ENCODE data around the gene MRPL14.

The MRPL14 gene

DNA sequence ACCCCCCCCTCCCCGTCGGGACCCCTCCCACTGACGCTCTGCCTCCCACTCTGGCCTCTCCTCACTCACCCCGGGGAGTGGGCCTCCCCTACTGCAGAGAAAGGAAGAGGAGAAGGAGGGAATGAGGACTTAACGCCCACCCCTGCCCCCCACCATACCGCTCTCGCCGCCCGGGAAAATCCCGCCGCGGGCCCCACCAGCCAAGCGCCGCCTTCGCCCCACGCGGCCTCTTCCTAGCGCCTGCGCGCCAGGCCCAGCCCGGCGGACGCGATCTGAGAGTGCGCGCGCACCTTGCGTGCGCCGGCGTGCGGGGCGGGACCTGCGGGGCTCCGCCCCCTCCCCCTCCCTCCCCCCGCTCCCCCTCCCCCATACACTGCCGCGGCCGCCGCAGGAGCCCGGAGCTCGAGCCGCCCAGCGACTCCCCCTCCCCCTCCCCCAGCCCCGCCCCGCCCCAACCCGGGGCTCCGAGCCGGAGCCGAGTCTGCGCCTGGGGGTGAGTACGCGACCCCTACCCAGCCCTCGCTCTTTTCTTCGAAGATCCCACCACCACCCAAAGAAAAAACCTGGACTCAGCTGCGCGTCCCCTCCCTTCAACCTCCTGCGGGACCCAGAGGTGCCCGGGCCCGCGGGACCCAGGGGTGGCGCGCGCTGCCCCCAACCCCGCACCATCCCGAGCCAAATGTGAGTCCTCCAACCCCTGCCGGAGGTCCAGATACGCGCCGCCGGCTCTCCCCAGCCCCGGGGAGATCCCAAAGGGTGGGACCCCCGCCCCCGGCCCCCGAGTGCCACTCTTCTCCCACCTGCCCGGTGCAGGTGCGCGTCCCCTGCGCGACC lies at the start of gene MRPL14, which contains the start of gene TMEM63B:
Gene MRPL14 (minus strand): TSS at position 267 of the 834 bp plus-strand sequence. CDS start 10,841 bp downstream, outside the sequence.
Gene TMEM63B (plus strand): TSS at position 369 of the 834 bp plus-strand sequence. CDS start 7,031 bp downstream, outside the sequence.
- Histone ChIP-seq H3K4me1 (ENCODE audit: control insufficient read depth, insufficient read depth, low read length) (peaks cover 22% of the 10 kb centered on the region), H3K4me3 (ENCODE audit: low read depth, low read length) (peak within 1 kb of the TSS; percentile 87), H3K36me3 (ENCODE audit: control insufficient read depth, insufficient read depth, low read length) (no peaks in the 10 kb centered on the region), H3K27me3 (ENCODE audit: control insufficient read depth, insufficient read depth, low read length) (no peaks in the 10 kb centered on the region), H3K9ac (ENCODE audit: low read depth, low read length) (peak within 1 kb of the TSS; percentile 68), H3K27ac (ENCODE audit: low read depth, low read length) (peak within 1 kb of the TSS; percentile 87), H3K9me3 (ENCODE audit: control insufficient read depth, insufficient read depth, low read length) (no peaks in the 10 kb centered on the region)

DNA sequence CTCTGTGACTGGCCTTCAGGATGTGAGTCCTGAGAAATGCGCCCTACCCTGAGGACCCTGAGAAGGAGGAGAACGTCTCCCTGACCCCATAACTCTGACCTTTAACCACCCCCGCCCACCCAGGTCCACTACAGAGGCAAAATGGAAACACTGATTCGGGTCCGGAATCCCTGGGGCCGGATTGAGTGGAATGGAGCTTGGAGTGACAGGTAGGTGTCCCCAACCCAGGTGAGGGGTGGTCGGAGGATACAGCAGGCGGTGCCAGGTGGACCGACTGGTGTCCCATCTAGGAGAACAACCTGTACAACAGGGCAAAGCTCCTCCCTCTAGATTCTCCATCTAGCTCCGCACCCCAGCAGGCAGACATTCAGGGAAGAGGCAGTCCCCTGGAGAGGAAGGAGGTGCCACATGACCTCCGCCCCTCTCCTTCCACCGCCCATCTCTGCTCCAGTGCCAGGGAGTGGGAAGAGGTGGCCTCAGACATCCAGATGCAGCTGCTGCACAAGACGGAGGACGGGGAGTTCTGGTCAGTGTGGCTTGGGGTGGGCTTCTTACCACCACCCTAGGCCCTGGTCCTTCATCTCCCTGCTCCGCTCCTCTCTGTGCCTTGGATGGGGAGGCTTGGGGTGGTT lies 49.0 kb upstream of the MRPL14 start:
- no peaks in the 10 kb centered on the region for H3K36me3 ChIP-seq (ENCODE audit: control insufficient read depth, insufficient read depth, low read length)
- no peaks in the 10 kb centered on the region for H3K27me3 ChIP-seq (ENCODE audit: control insufficient read depth, insufficient read depth, low read length)
- H3K4me1 ChIP-seq (ENCODE audit: control insufficient read depth, insufficient read depth, low read length): no peaks in the 10 kb centered on the region
- no peak overlapping the region for H3K27ac ChIP-seq (ENCODE audit: low read depth, low read length)
- H3K9me3 ChIP-seq (ENCODE audit: control insufficient read depth, insufficient read depth, low read length): no peaks in the 10 kb centered on the region
- no peak overlapping the region for H3K9ac ChIP-seq (ENCODE audit: low read depth, low read length)
- no peak overlapping the region for H3K4me3 ChIP-seq (ENCODE audit: low read depth, low read length)

DNA sequence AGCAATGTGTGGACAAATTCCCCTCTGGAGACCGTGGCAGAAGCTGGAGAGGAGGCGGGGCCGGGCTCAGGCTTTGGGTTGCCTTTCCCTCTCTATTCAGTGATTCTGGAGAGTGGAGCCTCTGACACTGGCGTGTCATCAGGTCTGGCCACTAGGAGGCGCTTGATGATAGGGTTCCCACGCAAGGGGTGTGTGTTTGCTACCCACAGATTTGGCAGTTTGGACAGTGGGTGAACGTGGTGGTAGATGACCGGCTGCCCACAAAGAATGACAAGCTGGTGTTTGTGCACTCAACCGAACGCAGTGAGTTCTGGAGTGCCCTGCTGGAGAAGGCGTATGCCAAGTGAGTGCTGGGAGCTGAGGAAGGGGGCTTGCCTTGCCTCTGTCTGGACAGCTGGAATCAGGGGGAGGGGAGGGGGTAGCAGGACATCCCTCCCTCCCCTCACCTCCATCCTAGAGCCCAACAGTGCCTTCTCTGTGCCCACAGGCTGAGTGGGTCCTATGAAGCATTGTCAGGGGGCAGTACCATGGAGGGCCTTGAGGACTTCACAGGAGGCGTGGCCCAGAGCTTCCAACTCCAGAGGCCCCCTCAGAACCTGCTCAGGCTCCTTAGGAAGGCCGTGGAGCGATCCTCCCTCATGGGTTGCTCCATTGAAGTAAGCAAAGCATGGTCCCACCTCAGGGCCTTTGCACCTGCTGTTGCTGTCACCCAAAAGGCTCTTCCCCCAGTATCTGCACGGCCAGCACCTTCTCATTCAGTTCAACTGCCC lies 45.7 kb upstream of the MRPL14 start:
- no peak overlapping the region for H3K9ac ChIP-seq (ENCODE audit: low read depth, low read length)
- H3K4me1 ChIP-seq (ENCODE audit: control insufficient read depth, insufficient read depth, low read length): no peaks in the 10 kb centered on the region
- no peaks in the 10 kb centered on the region for H3K27me3 ChIP-seq (ENCODE audit: control insufficient read depth, insufficient read depth, low read length)
- H3K9me3 ChIP-seq (ENCODE audit: control insufficient read depth, insufficient read depth, low read length): no peaks in the 10 kb centered on the region
- no peaks in the 10 kb centered on the region for H3K36me3 ChIP-seq (ENCODE audit: control insufficient read depth, insufficient read depth, low read length)
- H3K27ac ChIP-seq (ENCODE audit: low read depth, low read length): no peak overlapping the region
- H3K4me3 ChIP-seq (ENCODE audit: low read depth, low read length): no peak overlapping the region

DNA sequence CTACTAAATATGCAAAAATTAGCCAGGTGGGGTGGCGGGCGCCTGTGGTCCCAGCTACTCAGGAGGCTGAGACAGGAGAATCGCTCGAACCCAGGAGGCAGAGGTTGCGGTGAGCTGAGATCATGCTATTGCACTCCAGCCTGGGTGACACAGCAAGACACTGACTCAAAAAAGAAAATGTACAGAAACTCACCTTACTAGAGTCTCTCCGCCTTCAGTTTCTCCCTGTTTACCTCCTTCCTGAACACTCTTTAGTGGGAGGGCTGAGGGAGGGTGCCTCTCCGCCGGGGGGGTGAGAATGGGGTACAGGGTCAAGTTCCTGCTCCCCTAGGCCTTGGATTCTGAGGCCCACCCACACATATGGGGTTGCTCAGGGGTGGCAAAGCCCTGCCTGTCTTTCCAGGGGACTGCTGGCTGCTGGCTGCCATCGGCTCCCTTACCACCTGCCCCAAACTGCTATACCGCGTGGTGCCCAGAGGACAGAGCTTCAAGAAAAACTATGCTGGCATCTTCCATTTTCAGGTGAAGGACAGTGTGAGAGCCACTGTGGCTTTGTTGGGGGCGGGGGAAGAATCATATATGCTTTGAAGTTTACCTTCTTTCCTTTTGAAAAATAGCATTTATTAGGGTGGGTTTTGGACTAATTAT lies 44.8 kb upstream of the MRPL14 start:
- Histone ChIP-seq H3K9me3 (ENCODE audit: control insufficient read depth, insufficient read depth, low read length) (no peaks in the 10 kb centered on the region), H3K9ac (ENCODE audit: low read depth, low read length) (no peak overlapping the region), H3K36me3 (ENCODE audit: control insufficient read depth, insufficient read depth, low read length) (no peaks in the 10 kb centered on the region), H3K4me3 (ENCODE audit: low read depth, low read length) (no peak overlapping the region), H3K4me1 (ENCODE audit: control insufficient read depth, insufficient read depth, low read length) (peaks cover under 1% of the 10 kb centered on the region; the same call in 1 of the 2 replicates), H3K27me3 (ENCODE audit: control insufficient read depth, insufficient read depth, low read length) (no peaks in the 10 kb centered on the region), H3K27ac (ENCODE audit: low read depth, low read length) (no peak overlapping the region)

DNA sequence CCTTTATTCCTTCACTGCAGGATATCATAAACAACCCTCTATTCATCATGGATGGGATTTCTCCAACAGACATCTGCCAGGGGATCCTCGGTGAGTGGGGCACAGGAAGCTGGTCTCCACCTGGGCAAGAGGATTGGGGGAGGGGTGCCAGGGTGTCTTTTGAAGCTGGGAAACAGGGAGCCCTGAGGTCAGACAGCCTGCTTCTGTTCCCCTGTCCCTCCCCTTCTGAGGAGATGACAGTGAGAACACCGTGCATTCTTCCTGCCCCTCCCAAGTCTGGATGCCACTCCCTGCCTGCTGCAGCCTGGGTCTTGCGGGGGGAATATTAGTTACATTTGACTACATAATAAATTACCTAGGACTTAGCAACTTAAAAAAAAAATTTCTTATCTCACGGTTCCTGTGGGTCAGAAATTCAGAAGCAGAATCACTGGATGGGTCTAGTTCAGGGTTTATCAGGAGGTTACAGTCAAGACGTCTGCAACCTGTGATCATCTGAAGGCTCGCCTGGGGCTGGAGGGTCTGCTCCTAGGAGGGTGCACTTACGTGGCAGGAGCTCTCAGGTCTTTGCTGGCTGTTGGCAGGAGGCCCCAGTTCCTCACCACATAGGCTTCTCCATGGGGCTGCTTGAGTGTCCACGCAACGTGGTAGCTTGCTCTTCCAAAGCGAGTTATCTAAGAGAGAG lies 42.8 kb upstream of the MRPL14 start:
- Histone ChIP-seq H3K9ac (ENCODE audit: low read depth, low read length) (no peak overlapping the region), H3K4me1 (ENCODE audit: control insufficient read depth, insufficient read depth, low read length) (peaks cover 14% of the 10 kb centered on the region), H3K36me3 (ENCODE audit: control insufficient read depth, insufficient read depth, low read length) (no peaks in the 10 kb centered on the region), H3K27ac (ENCODE audit: low read depth, low read length) (no peak overlapping the region), H3K27me3 (ENCODE audit: control insufficient read depth, insufficient read depth, low read length) (no peaks in the 10 kb centered on the region), H3K4me3 (ENCODE audit: low read depth, low read length) (no peak overlapping the region), H3K9me3 (ENCODE audit: control insufficient read depth, insufficient read depth, low read length) (no peaks in the 10 kb centered on the region)

DNA sequence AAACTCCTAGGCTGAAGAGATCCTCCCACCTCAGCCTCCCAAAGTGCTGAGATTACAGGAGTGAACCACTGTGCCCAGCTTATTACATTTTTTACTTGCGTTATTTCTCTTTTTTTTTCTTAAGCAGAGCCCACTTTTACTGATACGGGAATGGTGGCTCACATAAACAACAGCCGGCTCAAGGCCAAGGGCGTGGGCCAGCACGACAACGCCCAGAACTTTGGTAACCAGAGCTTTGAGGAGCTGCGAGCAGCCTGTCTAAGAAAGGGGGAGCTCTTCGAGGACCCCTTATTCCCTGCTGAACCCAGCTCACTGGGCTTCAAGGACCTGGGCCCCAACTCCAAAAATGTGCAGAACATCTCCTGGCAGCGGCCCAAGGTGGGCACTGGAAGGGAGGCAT lies 41.9 kb upstream of the MRPL14 start:
- Histone ChIP-seq H3K4me3 (ENCODE audit: low read depth, low read length) (no peak overlapping the region), H3K27me3 (ENCODE audit: control insufficient read depth, insufficient read depth, low read length) (no peaks in the 10 kb centered on the region), H3K36me3 (ENCODE audit: control insufficient read depth, insufficient read depth, low read length) (no peaks in the 10 kb centered on the region), H3K9me3 (ENCODE audit: control insufficient read depth, insufficient read depth, low read length) (no peaks in the 10 kb centered on the region), H3K4me1 (ENCODE audit: control insufficient read depth, insufficient read depth, low read length) (peaks cover 14% of the 10 kb centered on the region), H3K9ac (ENCODE audit: low read depth, low read length) (no peak overlapping the region), H3K27ac (ENCODE audit: low read depth, low read length) (no peak overlapping the region)

DNA sequence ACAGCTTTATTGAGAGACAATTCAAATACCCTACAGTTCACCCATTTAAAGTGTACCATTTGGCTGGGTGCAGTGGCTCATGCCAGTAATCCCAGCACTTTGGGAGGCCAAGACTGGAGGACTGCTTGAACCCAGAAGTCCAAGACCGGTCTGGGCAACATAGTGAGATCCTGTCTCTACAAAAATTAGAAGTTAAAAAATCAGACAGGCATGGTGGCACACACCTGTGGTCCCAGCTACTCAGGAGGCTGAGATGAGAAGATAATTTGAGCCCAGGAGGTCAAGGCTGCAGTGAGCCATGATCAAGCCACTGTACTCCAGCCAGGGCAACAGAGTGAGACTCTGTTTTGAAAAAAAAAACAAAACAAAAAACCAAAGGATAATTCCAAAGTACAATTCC lies 40.3 kb upstream of the MRPL14 start:
- Histone ChIP-seq H3K27me3 (ENCODE audit: control insufficient read depth, insufficient read depth, low read length) (no peaks in the 10 kb centered on the region), H3K4me1 (ENCODE audit: control insufficient read depth, insufficient read depth, low read length) (peaks cover 14% of the 10 kb centered on the region), H3K36me3 (ENCODE audit: control insufficient read depth, insufficient read depth, low read length) (no peaks in the 10 kb centered on the region), H3K9ac (ENCODE audit: low read depth, low read length) (no peak overlapping the region), H3K4me3 (ENCODE audit: low read depth, low read length) (no peak overlapping the region), H3K9me3 (ENCODE audit: control insufficient read depth, insufficient read depth, low read length) (no peaks in the 10 kb centered on the region), H3K27ac (ENCODE audit: low read depth, low read length) (no peak overlapping the region)

DNA sequence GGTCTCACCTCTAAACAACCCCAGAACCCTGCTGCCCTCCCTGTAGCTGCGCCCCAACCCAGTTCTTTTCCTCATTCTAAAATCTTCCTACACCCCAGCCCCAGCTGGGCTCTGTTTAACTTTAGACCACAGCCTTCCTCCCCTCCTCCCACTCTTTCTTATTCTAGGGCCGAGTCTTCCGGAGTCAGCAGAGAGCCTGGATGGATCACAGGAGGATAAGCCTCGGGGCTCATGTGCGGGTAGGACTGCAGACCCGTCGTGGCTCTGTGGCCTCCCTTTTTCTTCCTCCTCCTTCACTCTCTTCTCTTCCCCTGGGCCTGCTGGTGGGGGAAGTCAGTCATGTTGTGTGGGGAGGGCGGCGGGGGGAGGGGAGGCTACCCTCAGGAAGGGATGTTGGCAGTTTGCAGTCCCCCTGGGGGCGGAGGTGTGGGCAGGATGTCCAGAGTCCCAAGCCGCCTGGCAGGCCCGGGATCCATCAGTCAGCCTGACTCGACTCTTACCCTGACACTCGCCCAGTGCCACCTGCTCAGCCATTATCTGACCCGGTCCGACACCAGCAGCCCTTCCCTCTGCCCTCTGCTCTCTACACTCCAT lies 39.4 kb upstream of the MRPL14 start:
- H3K9me3 ChIP-seq (ENCODE audit: control insufficient read depth, insufficient read depth, low read length): no peaks in the 10 kb centered on the region
- no peaks in the 10 kb centered on the region for H3K27me3 ChIP-seq (ENCODE audit: control insufficient read depth, insufficient read depth, low read length)
- H3K27ac ChIP-seq (ENCODE audit: low read depth, low read length): peak overlapping the region; percentile 59
- peaks cover 14% of the 10 kb centered on the region for H3K4me1 ChIP-seq (ENCODE audit: control insufficient read depth, insufficient read depth, low read length)
- H3K9ac ChIP-seq (ENCODE audit: low read depth, low read length): no peak overlapping the region
- H3K4me3 ChIP-seq (ENCODE audit: low read depth, low read length): no peak overlapping the region
- H3K36me3 ChIP-seq (ENCODE audit: control insufficient read depth, insufficient read depth, low read length): no peaks in the 10 kb centered on the region

DNA sequence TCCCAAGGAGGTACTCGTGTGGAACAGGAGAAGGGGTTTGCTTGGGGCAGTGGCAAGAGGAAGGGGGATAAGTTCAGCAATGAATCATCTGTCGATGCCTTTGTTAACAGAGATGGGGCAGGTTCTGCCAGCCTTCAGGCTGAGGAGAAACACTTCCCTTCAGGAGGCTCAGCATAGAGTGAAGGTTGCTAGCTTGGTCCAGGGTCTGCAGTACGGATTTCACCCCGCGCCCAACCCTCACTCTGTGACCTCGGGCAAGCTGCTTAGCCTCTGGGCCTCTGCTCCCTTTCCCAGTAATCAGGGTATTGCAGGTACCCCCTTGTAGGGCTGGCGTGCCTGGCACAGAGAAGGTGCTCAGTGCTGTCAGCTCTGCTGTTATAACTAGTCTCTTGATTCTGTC lies 38.9 kb upstream of the MRPL14 start:
- H3K4me3 ChIP-seq (ENCODE audit: low read depth, low read length): no peak overlapping the region
- no peak overlapping the region for H3K27ac ChIP-seq (ENCODE audit: low read depth, low read length)
- 0 out of 2 replicates have a peak overlapping the region, but pooled peaks have one; percentile 28 for H3K9ac ChIP-seq (ENCODE audit: low read depth, low read length)
- H3K36me3 ChIP-seq (ENCODE audit: control insufficient read depth, insufficient read depth, low read length): no peaks in the 10 kb centered on the region
- peaks cover 14% of the 10 kb centered on the region for H3K4me1 ChIP-seq (ENCODE audit: control insufficient read depth, insufficient read depth, low read length)
- no peaks in the 10 kb centered on the region for H3K27me3 ChIP-seq (ENCODE audit: control insufficient read depth, insufficient read depth, low read length)
- H3K9me3 ChIP-seq (ENCODE audit: control insufficient read depth, insufficient read depth, low read length): no peaks in the 10 kb centered on the region
